KG1 (cell line): ENCODE data around the gene MOG.

ENCODE experiments used
- DNase-seq: peaks from one replicate; lab custom pipeline; 2025; lab: John Stamatoyannopoulos, UW

Gene MOG

GRCh38 chr6:29676981-29677601, 20.2 kb downstream of the MOG start:
- no peak for DNase-seq

GRCh38 chr6:29678114-29678513, 21.2 kb downstream of the MOG start:
- DNase-seq = no peak

DNA sequence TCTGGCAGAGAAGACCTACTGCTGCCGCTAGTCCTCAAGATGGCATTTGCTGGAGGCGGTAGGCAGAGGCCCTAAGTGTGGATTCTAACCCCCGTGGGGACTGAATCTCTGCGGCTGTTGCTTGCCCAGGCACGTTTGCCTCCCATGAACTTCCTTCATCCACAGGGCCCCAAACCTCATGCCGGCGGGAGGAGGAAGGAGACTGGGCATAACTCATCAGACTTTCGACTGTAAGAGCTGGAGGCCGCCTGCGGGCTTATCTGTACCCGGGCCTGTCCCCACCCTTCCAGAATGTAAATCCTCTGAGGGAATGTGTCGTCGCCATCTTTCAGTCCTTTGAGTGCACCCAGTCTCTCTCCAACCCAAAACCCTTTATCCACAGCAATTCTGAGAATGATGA, 23.1 kb downstream of the MOG start:
- no peak for DNase-seq

DNA sequence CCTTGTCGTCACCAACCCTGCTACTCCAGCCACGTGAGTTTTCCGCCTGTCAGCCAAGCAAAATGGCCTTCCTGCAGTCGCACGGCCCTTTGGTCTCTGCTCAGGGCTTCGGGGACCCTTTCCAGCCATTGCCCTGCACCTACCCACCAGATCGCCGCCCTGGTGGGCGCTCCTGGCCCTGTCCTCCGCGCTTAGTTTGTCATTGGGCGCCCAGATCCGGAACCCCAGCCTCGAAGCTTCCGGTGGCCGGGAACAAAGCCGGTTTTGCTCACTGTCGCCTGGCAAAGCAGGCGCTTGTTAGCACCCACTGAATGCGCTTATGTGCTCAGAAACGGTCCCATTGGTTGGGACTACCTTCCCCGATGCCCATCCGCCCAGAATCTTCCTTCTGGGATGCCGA, 23.5 kb downstream of the MOG start:
- DNase-seq = no peak

DNA sequence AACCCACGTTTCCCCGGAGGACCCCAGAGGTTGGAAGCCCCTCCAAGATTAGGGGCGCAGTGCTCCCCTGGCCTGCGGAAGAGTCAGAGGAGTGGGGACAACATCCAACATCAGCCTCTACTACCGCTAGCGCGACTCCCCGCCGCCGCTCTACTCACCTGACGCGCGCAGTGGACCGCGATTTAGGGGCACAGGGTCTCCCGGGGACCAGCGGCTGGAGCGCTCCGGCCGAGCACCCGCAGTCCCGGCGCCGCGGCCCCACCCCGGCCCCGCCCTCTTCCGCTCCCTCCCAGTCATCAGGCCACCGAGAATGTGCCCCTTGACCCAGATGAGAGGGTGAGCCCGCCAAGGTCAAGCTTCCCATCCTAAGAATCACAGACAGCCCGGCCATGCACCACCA, 24.0 kb downstream of the MOG start, which contains the start of gene ZFP57:
TSS of gene ZFP57 (minus strand) at position 249 of the 400 bp plus-strand sequence. CDS start 4,149 bp downstream, outside the sequence.
- DNase-seq = no peak

- no peak for DNase-seq
Observed at GRCh38 chr6:29681811-29682210, 24.9 kb downstream of the MOG start.

- no peak for DNase-seq
Observed at GRCh38 chr6:29685718-29686326, 28.9 kb downstream of the MOG start.

DNA sequence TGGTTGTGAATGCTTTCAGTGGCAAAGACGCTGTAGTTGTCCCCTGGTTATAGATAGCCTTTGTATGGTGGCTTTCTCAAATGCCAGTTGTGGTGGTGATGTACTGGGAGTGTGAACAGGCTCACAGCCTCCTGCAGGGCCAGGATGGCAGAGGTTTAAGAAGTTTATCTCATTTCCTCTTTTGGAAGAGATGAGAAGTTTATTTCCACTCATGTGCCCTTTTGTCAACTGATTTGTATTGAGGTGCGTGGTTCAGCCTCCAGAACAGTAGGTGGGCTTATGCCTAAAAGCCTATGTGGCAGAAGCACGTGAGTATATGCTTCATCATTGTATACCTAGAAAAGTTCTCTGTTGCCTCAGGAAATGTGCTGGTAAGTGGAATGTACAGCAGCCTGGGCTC, 37.7 kb downstream of the MOG start:
- DNase-seq = no peak

DNA sequence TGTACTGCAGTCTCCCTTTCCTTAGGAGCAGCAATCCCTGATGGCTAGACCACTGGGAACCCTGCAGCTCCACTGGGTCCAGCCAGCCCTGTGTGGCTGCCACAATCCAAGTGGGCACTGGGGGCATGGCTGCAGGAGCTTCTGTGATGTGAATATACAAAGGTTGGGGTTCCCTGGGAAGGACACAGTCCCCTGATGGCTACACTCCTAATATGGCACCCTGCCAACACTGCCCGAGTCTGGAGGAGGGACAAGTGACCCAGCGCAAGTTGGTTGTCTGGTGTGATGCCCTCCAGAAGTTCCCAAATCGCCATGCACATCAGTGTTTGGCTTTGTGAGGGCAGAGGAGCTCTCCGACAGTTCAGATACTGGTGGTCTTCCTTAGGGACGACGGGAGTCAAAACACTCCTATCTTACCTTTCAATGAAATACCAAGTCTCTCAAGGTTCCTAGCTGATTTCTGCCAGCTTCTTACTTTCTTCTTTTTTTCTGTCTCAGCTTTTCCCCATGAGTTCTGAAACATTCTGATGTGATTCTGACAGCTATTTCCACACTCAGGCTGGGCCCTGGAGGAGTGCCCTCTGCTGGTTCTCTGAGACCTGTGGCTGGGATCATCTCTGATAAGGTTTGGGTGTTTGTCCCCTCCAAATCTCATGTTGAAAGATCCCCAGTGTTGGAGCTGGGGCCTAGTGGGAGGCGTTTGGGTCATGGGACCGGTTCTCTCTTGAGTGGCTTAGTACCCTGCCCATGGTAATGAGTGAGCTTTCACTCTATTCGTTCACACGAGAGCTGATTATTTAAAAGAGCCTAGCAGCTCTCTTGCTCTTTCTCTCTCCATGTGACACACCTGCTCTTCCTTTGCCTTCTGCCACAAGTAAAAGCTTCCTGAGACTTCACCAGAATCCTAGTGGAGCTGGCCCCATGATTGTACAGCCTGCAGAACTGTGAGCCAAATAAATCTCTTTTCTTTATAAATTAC, 39.5 kb downstream of the MOG start:
- DNase-seq = no peak

DNA sequence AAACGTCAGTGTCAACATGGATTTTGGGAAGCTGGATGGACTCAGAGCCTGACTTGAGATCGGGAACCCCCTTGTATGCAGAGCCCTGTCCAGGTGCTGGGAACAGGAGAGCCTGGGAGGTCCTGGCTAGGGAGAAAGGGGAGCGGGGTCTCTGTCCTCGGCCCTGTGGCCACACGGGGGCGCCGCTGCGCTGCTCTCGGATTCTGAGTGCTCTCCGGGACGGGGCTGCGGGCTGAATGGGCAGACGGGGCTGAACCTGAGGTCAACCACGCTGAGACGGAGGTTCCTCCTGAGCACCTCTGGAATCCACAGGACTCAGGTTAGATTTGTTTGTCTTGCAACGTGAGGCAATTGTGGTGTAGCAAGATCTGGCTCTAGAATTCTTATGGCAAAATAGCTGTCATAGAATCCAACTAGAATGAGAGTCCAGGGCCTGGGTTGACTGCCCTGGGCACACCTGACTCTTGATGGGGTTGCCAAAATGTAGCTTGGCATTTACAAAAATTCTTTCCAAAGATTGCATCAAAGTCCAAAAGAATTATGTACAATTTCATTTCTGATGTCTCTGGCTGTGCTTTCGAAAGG, 45.7 kb downstream of the MOG start:
- no peak for DNase-seq

DNA sequence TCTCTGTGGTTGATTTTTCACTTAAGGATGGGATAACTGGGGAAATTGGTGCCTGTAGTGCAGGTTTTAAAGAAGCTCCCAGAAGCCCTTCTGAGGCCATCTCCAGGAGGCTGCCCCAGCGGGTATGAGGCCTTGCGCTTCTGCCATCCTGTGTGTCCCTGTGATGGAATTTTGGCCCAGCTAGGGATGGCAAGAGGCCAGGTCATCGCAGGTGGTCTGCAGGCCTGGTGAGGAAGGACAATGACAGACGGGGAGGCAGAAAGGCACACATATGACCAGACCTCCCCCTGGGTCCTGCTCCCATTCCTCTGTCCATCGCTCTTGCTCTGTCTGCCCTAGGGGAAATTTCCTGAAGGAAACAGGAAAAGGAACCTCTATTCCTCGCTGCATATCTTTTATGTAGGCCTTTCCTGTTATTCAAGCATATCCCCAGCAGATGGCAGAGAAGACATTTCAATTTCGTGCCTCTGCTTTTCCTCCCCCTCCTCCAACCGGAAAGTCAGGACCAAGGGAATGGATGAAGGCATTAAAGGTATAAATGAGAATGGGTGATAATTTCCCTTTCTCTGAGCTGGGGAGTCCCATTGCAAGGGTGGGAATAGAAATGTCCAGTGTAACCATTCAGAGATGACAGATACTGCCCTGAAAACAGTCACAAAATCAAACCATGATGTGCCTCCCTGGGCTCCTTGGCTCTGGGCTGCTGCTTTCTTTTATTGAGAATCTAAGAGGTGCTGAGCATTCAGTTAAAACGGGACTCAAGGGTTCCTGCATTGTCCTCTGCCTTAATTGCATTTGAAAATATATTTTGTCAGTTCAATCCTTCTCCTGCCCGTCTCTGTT, 48.7 kb downstream of the MOG start:
- no peak for DNase-seq

DNA sequence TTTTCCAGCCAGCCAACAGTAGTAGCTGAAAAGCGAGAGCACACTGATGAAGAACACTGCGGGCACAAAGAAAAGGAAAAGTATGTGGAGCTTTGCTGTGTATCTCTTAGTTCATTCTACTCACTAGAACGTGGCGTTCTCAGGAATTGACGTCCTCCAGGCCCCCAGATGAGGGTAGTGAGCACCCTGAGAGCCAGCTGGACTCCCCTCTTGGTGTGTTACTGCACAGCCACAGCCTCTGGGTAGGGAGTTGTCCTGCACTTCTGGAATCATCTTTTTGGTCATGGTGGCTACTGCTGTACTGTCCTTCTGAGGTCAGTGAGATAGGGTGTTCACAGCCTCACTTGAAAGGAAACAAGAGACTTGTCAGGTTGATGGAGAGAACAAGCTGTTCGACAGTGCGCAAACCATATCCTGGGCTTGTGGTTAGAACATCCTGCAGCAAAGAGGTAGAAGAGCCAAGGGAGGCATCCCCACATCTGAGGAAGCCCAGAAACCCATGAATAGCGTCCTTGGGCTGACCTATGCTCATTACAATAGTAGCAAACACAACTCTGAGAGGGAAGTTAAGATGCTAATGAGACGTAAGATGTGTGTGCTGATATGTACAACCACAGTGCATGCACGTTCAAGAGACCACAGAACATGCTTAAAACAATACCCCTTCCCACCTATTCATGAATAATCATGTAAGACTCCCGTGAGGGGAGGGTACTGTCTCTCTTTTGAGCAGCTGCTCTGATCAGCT, 51.7 kb downstream of the MOG start:
- DNase-seq = no peak

- no peak for DNase-seq
Observed at GRCh38 chr6:29709188-29709587, 52.3 kb downstream of the MOG start.

- no peak for DNase-seq
Observed at GRCh38 chr6:29710281-29710941, 53.5 kb downstream of the MOG start.

DNA sequence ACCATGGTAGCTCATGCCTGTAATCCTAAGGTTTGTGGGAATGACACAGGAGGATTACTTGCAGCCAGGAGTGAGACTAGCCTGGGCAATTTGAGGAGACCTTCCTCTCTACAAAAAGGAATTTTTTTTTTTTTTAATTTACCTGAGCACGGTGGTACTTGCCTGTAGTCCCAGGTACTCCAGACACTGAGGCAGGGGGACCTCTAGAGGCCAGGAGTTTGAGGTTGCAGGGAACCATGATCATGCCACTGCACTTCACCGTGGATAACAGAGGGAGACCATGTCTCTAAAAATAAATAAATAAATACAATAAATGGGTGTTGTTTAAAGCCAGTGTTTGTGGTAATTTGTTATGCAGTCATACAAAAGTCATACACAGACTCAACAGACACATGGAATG, 64.0 kb downstream of the MOG start:
- DNase-seq = no peak
